Thyroid gland (tissue), 4 donors: ENCODE measurements around the gene CHDH.

ENCODE experiments used
- POLR2A ChIP-seq, 2 donors: fragments of 450-650 bp; IDR thresholded peaks; one replicate each; pipeline ENCODE4 v1.6.1; 2017; ENCODE audit warnings: antibody characterized with exemption in 2 of 2, mild to moderate bottlenecking in 2 of 2, moderate library complexity in 1 of 2
- TF ChIP-seq, protein P1 (sequence below), 6 experiments: fragments of 200-600 bp in 3 of 6; fragments of 450-650 bp in 3 of 6; sonication (generic) in 3 of 6; IDR thresholded peaks; one replicate each; pipeline ENCODE4 v1.5.1; 2016 to 2019; ENCODE audit warnings: antibody characterized with exemption in 6 of 6, mild to moderate bottlenecking in 2 of 6, inconsistent platforms in 1 of 6, moderate library complexity in 1 of 6

DNA sequence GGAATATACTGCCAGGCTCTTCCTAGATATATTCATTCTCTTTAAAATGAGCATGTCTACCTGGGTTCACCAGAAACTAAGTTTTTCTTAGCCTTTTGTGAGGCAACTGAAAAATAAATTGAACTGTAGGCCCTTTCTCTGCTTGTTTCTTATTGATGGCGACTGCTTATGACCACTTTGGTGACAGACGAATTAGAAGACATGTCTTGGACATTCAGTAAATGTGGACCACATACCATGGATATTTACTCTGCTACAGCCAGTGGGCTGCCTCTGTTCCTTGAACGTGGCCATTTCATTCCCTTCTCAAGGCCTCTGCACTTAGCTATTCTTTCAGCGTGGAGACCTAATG, 46.0 kb upstream of the CHDH start:
- TF ChIP-seq, protein P1, sequence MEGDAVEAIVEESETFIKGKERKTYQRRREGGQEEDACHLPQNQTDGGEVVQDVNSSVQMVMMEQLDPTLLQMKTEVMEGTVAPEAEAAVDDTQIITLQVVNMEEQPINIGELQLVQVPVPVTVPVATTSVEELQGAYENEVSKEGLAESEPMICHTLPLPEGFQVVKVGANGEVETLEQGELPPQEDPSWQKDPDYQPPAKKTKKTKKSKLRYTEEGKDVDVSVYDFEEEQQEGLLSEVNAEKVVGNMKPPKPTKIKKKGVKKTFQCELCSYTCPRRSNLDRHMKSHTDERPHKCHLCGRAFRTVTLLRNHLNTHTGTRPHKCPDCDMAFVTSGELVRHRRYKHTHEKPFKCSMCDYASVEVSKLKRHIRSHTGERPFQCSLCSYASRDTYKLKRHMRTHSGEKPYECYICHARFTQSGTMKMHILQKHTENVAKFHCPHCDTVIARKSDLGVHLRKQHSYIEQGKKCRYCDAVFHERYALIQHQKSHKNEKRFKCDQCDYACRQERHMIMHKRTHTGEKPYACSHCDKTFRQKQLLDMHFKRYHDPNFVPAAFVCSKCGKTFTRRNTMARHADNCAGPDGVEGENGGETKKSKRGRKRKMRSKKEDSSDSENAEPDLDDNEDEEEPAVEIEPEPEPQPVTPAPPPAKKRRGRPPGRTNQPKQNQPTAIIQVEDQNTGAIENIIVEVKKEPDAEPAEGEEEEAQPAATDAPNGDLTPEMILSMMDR (IDR thresholded peaks at IDR 0.05): no peak
- TF ChIP-seq POLR2A (IDR thresholded peaks at IDR 0.05): no peak
